ENCODE data around the gene GABBR1. TPM values are rescaled to one million over a fixed set of nuclear protein-coding genes. Genes with fewer than 3 reads are reported as not detected.

Gene GABBR1
- total RNA-seq, 2 donors from 2014 or later = 101 to 139 TPM

DNA sequence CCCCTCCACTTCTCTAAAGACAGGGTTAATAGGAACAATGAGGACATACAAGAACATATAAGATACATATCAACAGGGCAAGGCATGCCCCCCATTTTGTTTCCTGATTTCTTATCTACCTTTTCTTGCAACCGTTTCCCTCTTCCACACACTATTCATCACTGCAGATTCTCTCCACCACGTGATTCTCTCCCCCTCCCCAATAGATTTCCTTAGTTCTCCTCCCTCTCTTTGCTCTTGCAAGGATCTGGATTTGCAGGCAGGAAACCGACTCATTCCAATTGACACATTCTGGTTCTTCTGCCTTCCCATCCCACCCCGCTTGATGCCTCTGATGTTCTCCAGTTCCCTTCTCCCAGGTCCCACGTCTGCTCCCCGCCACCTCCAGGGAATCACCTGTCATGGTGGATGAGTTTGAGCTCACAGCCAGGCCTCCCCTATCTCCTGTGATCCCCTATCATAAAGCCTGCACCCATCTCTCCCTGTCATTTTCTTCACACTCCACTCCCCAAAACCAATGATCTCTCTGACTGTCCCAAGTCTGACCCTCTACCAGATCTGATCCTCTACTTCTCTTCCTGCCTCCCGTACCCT lies 7.5 kb downstream of the GABBR1 start:
- no peaks in the 10 kb centered on the region for H3K9me3 ChIP-seq (ENCODE audit: control insufficient read depth, low read length, poor library complexity, severe bottlenecking)
- DNase-seq (no peak), ATAC-seq (no peak)
- Mint-ChIP-seq H3K27ac (peak overlapping the region; percentile 77), H3K36me3 (ENCODE audit: low read depth) (peaks cover 21% of the 10 kb centered on the region), H3K4me3 (no peak overlapping the region), H3K27me3 (no peaks in the 10 kb centered on the region), H3K4me1 (peaks cover 51% of the 10 kb centered on the region)

- peaks cover 50% of the 10 kb centered on the region for H3K4me1 Mint-ChIP-seq
- H3K27me3 Mint-ChIP-seq = no peaks in the 10 kb centered on the region
- peak overlapping the region; percentile 77 for H3K27ac Mint-ChIP-seq
- H3K36me3 Mint-ChIP-seq (ENCODE audit: low read depth) = peaks cover 24% of the 10 kb centered on the region
- ATAC-seq = no peak
- DNase-seq = no peak
- no peak overlapping the region for H3K4me3 Mint-ChIP-seq
- H3K9me3 ChIP-seq (ENCODE audit: control insufficient read depth, low read length, poor library complexity, severe bottlenecking) = no peaks in the 10 kb centered on the region
Observed at GRCh38 chr6:29624520-29624961, 8.4 kb downstream of the GABBR1 start.

DNA sequence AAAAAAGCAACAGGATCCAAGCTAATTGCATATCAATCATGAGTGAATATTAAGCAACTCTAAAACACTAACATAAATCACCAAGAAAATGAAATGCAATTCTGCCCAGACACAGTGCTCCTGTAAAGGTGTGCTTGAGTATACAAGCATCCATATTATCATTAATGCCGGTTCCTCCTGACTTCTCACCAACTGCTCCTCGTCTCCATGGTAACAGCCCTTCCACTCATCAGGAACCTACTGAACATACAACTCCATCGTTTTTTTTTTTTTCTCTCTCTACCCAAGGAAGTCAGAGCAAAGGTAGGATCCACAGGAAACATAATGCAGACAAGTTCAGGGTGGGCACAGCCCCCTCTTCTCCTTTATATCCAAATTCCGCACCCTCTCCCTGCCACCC lies 12.4 kb downstream of the GABBR1 start:
- H3K27ac Mint-ChIP-seq = peak overlapping the region; percentile 86
- H3K4me3 Mint-ChIP-seq = no peak overlapping the region
- ATAC-seq = no peak

GRCh38 chr6:29619578-29620160 lies 13.3 kb downstream of the GABBR1 start:
- DNase-seq (no peak), ATAC-seq (no peak)
- H3K4me3 Mint-ChIP-seq = no peak overlapping the region
- H3K9me3 ChIP-seq (ENCODE audit: control insufficient read depth, low read length, poor library complexity, severe bottlenecking) = no peaks in the 10 kb centered on the region
- peaks cover 24% of the 10 kb centered on the region for H3K36me3 Mint-ChIP-seq (ENCODE audit: low read depth)
- peaks cover 24% of the 10 kb centered on the region for H3K4me1 Mint-ChIP-seq
- H3K27me3 Mint-ChIP-seq = no peaks in the 10 kb centered on the region
- peak overlapping the region; percentile 86 for H3K27ac Mint-ChIP-seq

More for the DNA sequence above, 12.4 kb downstream of the GABBR1 start:
- DNase-seq = no peak
- Mint-ChIP-seq H3K27me3 (no peaks in the 10 kb centered on the region), H3K36me3 (ENCODE audit: low read depth) (peaks cover 24% of the 10 kb centered on the region), H3K4me1 (peaks cover 30% of the 10 kb centered on the region)
- H3K9me3 ChIP-seq (ENCODE audit: control insufficient read depth, low read length, poor library complexity, severe bottlenecking) = no peaks in the 10 kb centered on the region

- Mint-ChIP-seq H3K27me3 (no peaks in the 10 kb centered on the region), H3K27ac (no peak overlapping the region), H3K4me3 (no peak overlapping the region), H3K36me3 (ENCODE audit: low read depth) (peaks cover 23% of the 10 kb centered on the region), H3K4me1 (peaks cover 15% of the 10 kb centered on the region)
- ATAC-seq (no peak), DNase-seq (no peak)
- no peaks in the 10 kb centered on the region for H3K9me3 ChIP-seq (ENCODE audit: control insufficient read depth, low read length, poor library complexity, severe bottlenecking)
Observed at GRCh38 chr6:29617782-29618554, 15.0 kb downstream of the GABBR1 start.

DNA sequence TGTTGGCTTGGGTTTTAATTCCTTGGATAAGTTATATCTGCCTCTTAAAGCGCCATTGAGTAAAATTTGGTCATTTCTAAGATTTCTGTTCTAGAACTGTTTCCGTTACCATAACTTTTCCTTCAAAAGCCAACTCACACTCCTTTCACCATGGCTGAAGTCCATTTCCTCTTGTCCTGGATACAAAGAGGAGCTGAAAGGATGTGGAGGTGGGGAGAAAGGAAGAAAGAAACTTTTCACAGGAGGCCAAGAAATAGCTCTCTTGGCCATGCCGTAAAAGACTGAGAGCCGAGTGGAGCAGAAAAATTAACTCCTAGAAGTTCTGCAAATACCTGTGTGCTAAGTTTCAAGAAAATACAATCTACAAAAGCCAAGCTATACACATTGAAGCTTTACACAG lies 21.6 kb downstream of the GABBR1 start:
- H3K4me3 Mint-ChIP-seq = no peak overlapping the region
- ATAC-seq (no peak), DNase-seq (no peak)
- no peak overlapping the region for H3K27ac Mint-ChIP-seq
- H3K4me1 Mint-ChIP-seq = peaks cover 14% of the 10 kb centered on the region
- no peaks in the 10 kb centered on the region for H3K9me3 ChIP-seq (ENCODE audit: control insufficient read depth, low read length, poor library complexity, severe bottlenecking)
- H3K27me3 Mint-ChIP-seq = no peaks in the 10 kb centered on the region
- H3K36me3 Mint-ChIP-seq (ENCODE audit: low read depth) = peaks cover 29% of the 10 kb centered on the region

GRCh38 chr6:29610540-29610939 lies 22.4 kb downstream of the GABBR1 start:
- ATAC-seq (no peak), DNase-seq (no peak)
- peaks cover 16% of the 10 kb centered on the region for H3K4me1 Mint-ChIP-seq
- no peak overlapping the region for H3K4me3 Mint-ChIP-seq
- H3K9me3 ChIP-seq (ENCODE audit: control insufficient read depth, low read length, poor library complexity, severe bottlenecking) = no peaks in the 10 kb centered on the region
- peaks cover 30% of the 10 kb centered on the region for H3K36me3 Mint-ChIP-seq (ENCODE audit: low read depth)
- no peaks in the 10 kb centered on the region for H3K27me3 Mint-ChIP-seq
- H3K27ac Mint-ChIP-seq = peak overlapping the region; percentile 57

DNA sequence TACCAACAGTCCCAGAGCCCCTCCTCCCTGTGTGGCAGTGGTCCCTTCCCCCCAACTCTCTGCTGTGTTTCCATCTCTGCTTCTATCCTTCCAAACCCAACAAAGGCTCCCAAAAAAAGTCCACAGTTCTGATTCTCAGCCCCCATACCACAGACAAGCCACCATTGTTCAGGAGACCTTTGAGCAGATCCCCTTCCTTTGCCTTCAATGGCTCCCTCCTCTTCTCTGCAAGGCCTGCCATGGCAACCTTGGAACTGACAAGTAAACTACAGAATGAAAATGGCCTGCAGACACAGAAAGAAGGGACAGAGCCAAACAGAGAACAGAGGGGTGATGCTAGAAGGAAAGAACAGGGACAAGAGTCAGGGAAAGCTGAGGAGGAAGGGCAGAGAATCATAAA lies 24.9 kb downstream of the GABBR1 start:
- Mint-ChIP-seq H3K36me3 (ENCODE audit: low read depth) (peaks cover 30% of the 10 kb centered on the region), H3K4me1 (peaks cover 19% of the 10 kb centered on the region), H3K4me3 (no peak overlapping the region), H3K27ac (peak overlapping the region; percentile 74), H3K27me3 (no peaks in the 10 kb centered on the region)
- H3K9me3 ChIP-seq (ENCODE audit: control insufficient read depth, low read length, poor library complexity, severe bottlenecking) = no peaks in the 10 kb centered on the region
- ATAC-seq (no peak), DNase-seq (no peak)

- DNase-seq (no peak), ATAC-seq (no peak)
- peaks cover 22% of the 10 kb centered on the region for H3K4me1 Mint-ChIP-seq
- peak overlapping the region; percentile 74 for H3K27ac Mint-ChIP-seq
- no peaks in the 10 kb centered on the region for H3K9me3 ChIP-seq (ENCODE audit: control insufficient read depth, low read length, poor library complexity, severe bottlenecking)
- peaks cover 32% of the 10 kb centered on the region for H3K36me3 Mint-ChIP-seq (ENCODE audit: low read depth)
- no peaks in the 10 kb centered on the region for H3K27me3 Mint-ChIP-seq
- H3K4me3 Mint-ChIP-seq = no peak overlapping the region
Observed at GRCh38 chr6:29603930-29604329, 29.1 kb downstream of the GABBR1 start.

- Mint-ChIP-seq H3K27ac (peak overlapping the region; percentile 74), H3K4me1 (peaks cover 22% of the 10 kb centered on the region), H3K36me3 (ENCODE audit: low read depth) (peaks cover 31% of the 10 kb centered on the region), H3K27me3 (no peaks in the 10 kb centered on the region), H3K4me3 (no peak overlapping the region)
- H3K9me3 ChIP-seq (ENCODE audit: control insufficient read depth, low read length, poor library complexity, severe bottlenecking) = no peaks in the 10 kb centered on the region
- DNase-seq = no peak
- ATAC-seq = no peak
Observed at GRCh38 chr6:29603456-29603855, 29.5 kb downstream of the GABBR1 start.

- peaks cover 27% of the 10 kb centered on the region for H3K36me3 Mint-ChIP-seq (ENCODE audit: low read depth)
- H3K27me3 Mint-ChIP-seq = no peaks in the 10 kb centered on the region
- H3K9me3 ChIP-seq (ENCODE audit: control insufficient read depth, low read length, poor library complexity, severe bottlenecking) = no peaks in the 10 kb centered on the region
- H3K4me1 Mint-ChIP-seq = peaks cover 20% of the 10 kb centered on the region
- peak overlapping the region; percentile 74 for H3K27ac Mint-ChIP-seq
- no peak overlapping the region for H3K4me3 Mint-ChIP-seq
- ATAC-seq (no peak), DNase-seq (no peak)
Observed at GRCh38 chr6:29602564-29603361, 30.2 kb downstream of the GABBR1 start.

DNA sequence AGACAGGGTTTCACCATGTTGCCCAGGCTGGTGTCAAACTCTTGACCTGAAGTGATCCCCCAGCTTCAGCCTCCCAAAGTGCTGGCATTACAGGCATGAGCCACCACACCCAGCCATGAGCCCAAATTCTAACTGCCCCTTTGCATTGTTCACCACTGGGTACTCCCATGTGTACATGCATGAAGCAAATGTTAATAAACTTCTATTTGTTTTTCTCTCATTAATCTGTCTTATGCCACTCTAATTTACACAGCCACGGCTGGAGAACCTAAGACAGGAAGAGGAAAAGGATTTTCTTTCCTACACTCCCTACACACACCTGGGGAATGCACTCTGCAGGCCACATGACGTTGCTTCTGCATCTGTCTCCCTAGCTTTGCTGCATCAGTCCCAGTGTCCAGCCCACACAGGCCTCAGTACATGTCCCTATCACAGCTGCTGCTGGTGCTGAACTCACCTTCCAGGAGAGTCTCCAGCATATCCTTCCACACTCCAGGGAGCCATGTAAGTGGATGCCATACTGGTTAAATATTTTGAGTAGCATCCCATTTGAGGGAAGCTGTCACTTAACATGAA lies 34.7 kb downstream of the GABBR1 start:
- DNase-seq = no peak
- H3K4me3 Mint-ChIP-seq = no peak overlapping the region
- peaks cover 10% of the 10 kb centered on the region for H3K36me3 Mint-ChIP-seq (ENCODE audit: low read depth)
- H3K27ac Mint-ChIP-seq = no peak overlapping the region
- peaks cover 11% of the 10 kb centered on the region for H3K4me1 Mint-ChIP-seq
- H3K27me3 Mint-ChIP-seq = no peaks in the 10 kb centered on the region
- no peaks in the 10 kb centered on the region for H3K9me3 ChIP-seq (ENCODE audit: control insufficient read depth, low read length, poor library complexity, severe bottlenecking)
- ATAC-seq = no peak

- Mint-ChIP-seq H3K27ac (no peak overlapping the region), H3K27me3 (no peaks in the 10 kb centered on the region), H3K4me1 (peaks cover 2% of the 10 kb centered on the region), H3K4me3 (no peak overlapping the region), H3K36me3 (ENCODE audit: low read depth) (peaks cover under 1% of the 10 kb centered on the region)
- H3K9me3 ChIP-seq (ENCODE audit: control insufficient read depth, low read length, poor library complexity, severe bottlenecking) = no peaks in the 10 kb centered on the region
- ATAC-seq (no peak), DNase-seq (no peak)
Observed at GRCh38 chr6:29597184-29597583, 35.8 kb downstream of the GABBR1 start.

All from T-helper 17 cell (primary cell).